Measurements from ENCODE around the gene NODAL. TPM values are rescaled to one million over a fixed set of nuclear protein-coding genes. Genes with fewer than 3 reads are reported as not detected.
A peak's percentile ranks its signal among the peaks of the same experiment; 100 is the strongest.

The NODAL gene
- total RNA-seq, 1 experiment from 2014 or later, result 57.0 TPM

- 0 out of 2 replicates have a peak, but pooled peaks cover 5% of the 10 kb centered on the region for H3K9me3 Mint-ChIP-seq
- H3K27ac Mint-ChIP-seq, result no peak overlapping the region
- ATAC-seq, result no peak
- peaks cover 24% of the 10 kb centered on the region for H3K4me1 Mint-ChIP-seq
- no peaks in the 10 kb centered on the region for H3K27me3 Mint-ChIP-seq (ENCODE audit: low read depth)
- TF ChIP-seq MLX (CRISPR knock-in tag; IDR thresholded peaks at IDR 0.05), result no peak
- H3K36me3 Mint-ChIP-seq, result peaks cover 43% of the 10 kb centered on the region
- no peak for DNase-seq (ENCODE audit: low spot score)
- H3K4me3 Mint-ChIP-seq, result no peak overlapping the region
- POLR2A ChIA-PET, result no interaction called here
- CTCF ChIA-PET, result interaction anchor here (1.3 kb wide), 1 partner anchor 38 kb away, joined by 4 read pairs; no protein-coding TSS in a partner anchor
These were observed 23.9 kb downstream of the NODAL start for GRCh38 chr10:70417568-70417967.

GRCh38 chr10:70412356-70412755 lies 29.1 kb downstream of the NODAL start:
- Mint-ChIP-seq H3K27me3 (ENCODE audit: low read depth) (no peaks in the 10 kb centered on the region), H3K4me1 (peaks cover 49% of the 10 kb centered on the region), H3K36me3 (peaks cover 30% of the 10 kb centered on the region), H3K4me3 (no peak overlapping the region), H3K9me3 (peaks cover 8% of the 10 kb centered on the region), H3K27ac (0 out of 2 replicates have a peak overlapping the region, but pooled peaks have one; percentile 48)
- no peak for DNase-seq (ENCODE audit: low spot score)
- POLR2A ChIA-PET, result no interaction called here
- no peak for ATAC-seq
- CTCF ChIA-PET, result interaction anchor here (1.0 to 3.4 kb wide), 2 partner anchors 18 to 25 kb away, joined by 3 to 9 read pairs; no protein-coding TSS in a partner anchor
- TF ChIP-seq ATF1 (CRISPR knock-in tag; IDR thresholded peaks at IDR 0.05) (no peak), ATF3 (CRISPR knock-in tag; conservative IDR thresholded peaks at IDR 0.05) (no peak), GABPB1 (CRISPR knock-in tag; IDR thresholded peaks at IDR 0.05) (no peak)

- TF ChIP-seq IRF2 (CRISPR knock-in tag; IDR thresholded peaks at IDR 0.05; ENCODE audit: borderline replicate concordance, low read depth), result no peak
- ATAC-seq, result no peak
- CTCF ChIA-PET, result interaction anchor here (1.4 to 3.4 kb wide), 4 partner anchors 13 to 145 kb away, joined by 3 to 9 read pairs (median 6); no protein-coding TSS in a partner anchor
- Mint-ChIP-seq H3K36me3 (peaks cover 43% of the 10 kb centered on the region), H3K27me3 (ENCODE audit: low read depth) (no peaks in the 10 kb centered on the region), H3K4me1 (peaks cover 56% of the 10 kb centered on the region), H3K27ac (no peak overlapping the region; the same call in 1 of the 2 replicates), H3K9me3 (peaks cover 13% of the 10 kb centered on the region), H3K4me3 (no peak overlapping the region)
- no peak for DNase-seq (ENCODE audit: low spot score)
- POLR2A ChIA-PET, result no interaction called here
These were observed 30.9 kb downstream of the NODAL start for GRCh38 chr10:70410608-70411007.

GRCh38 chr10:70409772-70410171 lies 31.7 kb downstream of the NODAL start:
- H3K9me3 Mint-ChIP-seq, result peaks cover 8% of the 10 kb centered on the region
- H3K36me3 Mint-ChIP-seq, result peaks cover 36% of the 10 kb centered on the region
- H3K27ac Mint-ChIP-seq, result peak overlapping the region; percentile 40
- ChIA-PET POLR2A (no interaction called here), CTCF (interaction anchor here (1.2 to 3.4 kb wide), 6 partner anchors 14 to 145 kb away, joined by 3 to 9 read pairs (median 5); no protein-coding TSS in a partner anchor)
- H3K4me3 Mint-ChIP-seq, result no peak overlapping the region
- H3K27me3 Mint-ChIP-seq (ENCODE audit: low read depth), result no peaks in the 10 kb centered on the region
- H3K4me1 Mint-ChIP-seq, result peaks cover 65% of the 10 kb centered on the region
- DNase-seq (ENCODE audit: low spot score), result no peak
- TF ChIP-seq ATF1 (CRISPR knock-in tag; IDR thresholded peaks at IDR 0.05) (no peak), CDX4 (CRISPR knock-in tag; IDR thresholded peaks at IDR 0.05; ENCODE audit: borderline replicate concordance) (no peak), AFF4 (CRISPR knock-in tag; IDR thresholded peaks at IDR 0.05; ENCODE audit: borderline replicate concordance) (no peak), FOXJ3 (CRISPR knock-in tag; IDR thresholded peaks at IDR 0.05; ENCODE audit: borderline replicate concordance) (no peak), NR3C1 (CRISPR knock-in tag; conservative IDR thresholded peaks at IDR 0.05; ENCODE audit: low read depth) (no peak), HMGXB4 (CRISPR knock-in tag; IDR thresholded peaks at IDR 0.05) (no peak)
- ATAC-seq, result no peak

Measured in WTC11 (cell line).